HCT116 (cell line): ENCODE data around the gene TLX2. TPM values are rescaled to one million over a fixed set of nuclear protein-coding genes. Genes with fewer than 3 reads are reported as not detected.

ENCODE experiments used
- ATAC-seq: fragments of 200-7000 bp; cut with Tn5 transposase; 2 replicates; pipeline ENCODE4 v1.9.1; 2020; ENCODE audit warnings: mild to moderate bottlenecking, moderate library complexity
- BruUV-seq: library from RNA; stranded (reverse); fragments of 400-500 nt; replicated peaks from 2 replicates; lab custom pipeline; 2021; lab: Mats Ljungman, UMichigan
- CTCF ChIA-PET: fragments of 300-600 bp; sonication (Branson Sonifier 250); formaldehyde crosslinking; loops from one replicate; lab custom pipeline; 2021; ENCODE audit warnings: antibody characterized with exemption; lab: Charles Lee
- POLR2A ChIA-PET: fragments of 300-600, 350-600 bp; sonication (Branson Sonifier 250); formaldehyde crosslinking; loops from one replicate; lab custom pipeline; 2021; ENCODE audit warnings: antibody characterized with exemption; lab: Charles Lee
- RAD21 ChIA-PET, 2 experiments: fragments of 300-600 bp; sonication (Branson Sonifier 250); formaldehyde crosslinking; loops; one replicate each; lab custom pipeline; 2023; ENCODE audit warnings: low total read pairs in 2 of 2; ENCODE audit not compliant: uncharacterized antibody in 2 of 2, unreplicated experiment in 2 of 2, low non-redundant PET in 1 of 2; lab: Charles Lee
- DNase-seq: peaks from one replicate; pipeline ENCODE4 v3.0.0-alpha.2; 2010; ENCODE audit warnings: low read depth, low spot score
- H2AFZ ChIP-seq: fragments of 200-600 bp; shearing (Covaris generic), sonication (generic); 2 replicates; pipeline ENCODE4 v1.6.1; 2017; ENCODE audit warnings: low read depth, mixed run types, mixed read lengths, antibody characterized with exemption, low read length; ENCODE audit not compliant: poor library complexity, severe bottlenecking
- H3K27ac ChIP-seq: 2 replicates; pipeline ENCODE4 v1.5.1; 2012; ENCODE audit warnings: low read depth, low read length
- H3K27me3 ChIP-seq: fragments of 200-600 bp; sonication (generic); 2 replicates; pipeline ENCODE4 v1.6.1; 2016; ENCODE audit warnings: mixed run types, low read length, mixed read lengths; ENCODE audit not compliant: insufficient read depth
- H3K36me3 ChIP-seq, 2 experiments: fragments of 200-500 bp in 1 of 2; fragments of 200-600 bp in 1 of 2; sonication (Bioruptor generic) in 1 of 2; sonication (generic) in 1 of 2; 2 replicates each; pipeline versions ENCODE4 v1.5.1 to v1.6.1; 2014 to 2016; ENCODE audit warnings: low read length in 2 of 2, inconsistent platforms in 1 of 2, mixed read lengths in 1 of 2, mixed run types in 1 of 2; ENCODE audit not compliant: insufficient read depth in 2 of 2, control insufficient read depth in 1 of 2
- H3K4me1 ChIP-seq, 2 experiments: fragments of 200-600 bp in 1 of 2; sonication (generic) in 1 of 2; 2 replicates each; pipeline versions ENCODE4 v1.5.1 to v1.6.1; 2012 to 2017; ENCODE audit warnings: low read length in 2 of 2, inconsistent platforms in 1 of 2, mild to moderate bottlenecking in 1 of 2, mixed read lengths in 1 of 2, mixed run types in 1 of 2, moderate library complexity in 1 of 2; ENCODE audit not compliant: insufficient read depth in 2 of 2, control insufficient read depth in 1 of 2
- H3K4me2 ChIP-seq: fragments of 200-600 bp; sonication (generic); 2 replicates; pipeline ENCODE4 v1.6.1; 2017; ENCODE audit warnings: mixed run types, low read length, mixed read lengths
- H3K4me3 ChIP-seq, 2 experiments: fragments of 200-600 bp in 1 of 2; sonication (generic) in 1 of 2; replicated peaks in 1 of 2; 2 replicates each; pipeline ENCODE4 v1.5.1; 2011 to 2016; ENCODE audit warnings: low read length in 2 of 2, control low read depth in 1 of 2, low read depth in 1 of 2, mild to moderate bottlenecking in 1 of 2, mixed read lengths in 1 of 2, mixed run types in 1 of 2
- H3K79me2 ChIP-seq: fragments of 200-600 bp; sonication (generic); 2 replicates; pipeline ENCODE4 v1.6.1; 2017; ENCODE audit warnings: mild to moderate bottlenecking, mixed run types, low read length, moderate library complexity, mixed read lengths; ENCODE audit not compliant: insufficient read depth
- H3K9ac ChIP-seq: fragments of 200-600 bp; sonication (generic); 2 replicates; pipeline ENCODE4 v1.6.1; 2016; ENCODE audit warnings: low read length, mixed read lengths
- H3K9me2 ChIP-seq: fragments of 200-600 bp; sonication (generic), shearing (Covaris generic); 2 replicates; pipeline ENCODE4 v1.6.1; 2017; ENCODE audit warnings: mixed run types, mild to moderate bottlenecking, moderate library complexity; ENCODE audit not compliant: insufficient read depth
- H3K9me3 ChIP-seq, 2 experiments: fragments of 200-500 bp in 1 of 2; fragments of 200-600 bp in 1 of 2; sonication (Bioruptor generic) in 1 of 2; sonication (generic) in 1 of 2; 2 replicates each; pipeline ENCODE4 v1.6.1; 2014 to 2017; ENCODE audit warnings: low read length in 2 of 2, mixed read lengths in 2 of 2, inconsistent platforms in 1 of 2, low read depth in 1 of 2, mild to moderate bottlenecking in 1 of 2, mixed run types in 1 of 2, moderate library complexity in 1 of 2; ENCODE audit not compliant: control insufficient read depth in 1 of 2, insufficient read depth in 1 of 2
- H4K20me1 ChIP-seq: fragments of 200-600 bp; sonication (generic), shearing (Covaris generic); 2 replicates; pipeline ENCODE4 v1.6.1; 2017; ENCODE audit warnings: mixed run types, mild to moderate bottlenecking, moderate library complexity; ENCODE audit not compliant: insufficient read depth
- CEBPB ChIP-seq: IDR thresholded peaks from 2 replicates; pipeline ENCODE4 v1.6.1; 2012; ENCODE audit warnings: low read depth
- EGR1 ChIP-seq: IDR thresholded peaks from 2 replicates; pipeline ENCODE4 v1.6.1; 2012; ENCODE audit warnings: low read depth
- ELF1 ChIP-seq: IDR thresholded peaks from 2 replicates; pipeline ENCODE4 v1.6.1; 2012; ENCODE audit warnings: low read depth, borderline replicate concordance
- JUND ChIP-seq: IDR thresholded peaks from 2 replicates; pipeline ENCODE4 v1.6.1; 2012
- POLR2AphosphoS5 ChIP-seq: IDR thresholded peaks from 2 replicates; pipeline ENCODE4 v1.6.1; 2011; ENCODE audit warnings: mild to moderate bottlenecking, low read depth, low read length, moderate library complexity
- RAD21 ChIP-seq: IDR thresholded peaks from 2 replicates; pipeline ENCODE4 v1.6.1; 2012; ENCODE audit warnings: low read depth, mild to moderate bottlenecking
- SP1 ChIP-seq: IDR thresholded peaks from 2 replicates; pipeline ENCODE4 v1.6.1; 2012; ENCODE audit warnings: low read depth
- SRF ChIP-seq: IDR thresholded peaks from 2 replicates; pipeline ENCODE4 v1.6.1; 2012; ENCODE audit warnings: low read depth
- TCF7L2 ChIP-seq: IDR thresholded peaks from 2 replicates; pipeline ENCODE4 v1.7.0; 2011; ENCODE audit warnings: borderline replicate concordance, inconsistent platforms; ENCODE audit not compliant: insufficient read depth, insufficient read length; ENCODE audit errors: extremely low read depth
- ZFX ChIP-seq: fragments of 450-650 bp; IDR thresholded peaks from 2 replicates; pipeline ENCODE4 v1.6.1; 2017
- ZNF274 ChIP-seq: fragments of 200-500 bp; sonication (Bioruptor generic); IDR thresholded peaks from 2 replicates; pipeline ENCODE4 v1.6.1; 2014; ENCODE audit warnings: mild to moderate bottlenecking, low read depth, low read length, inconsistent platforms
- intact Hi-C: fragments of 100-400 bp; cut with micrococcal nuclease; formaldehyde crosslinking; loops from 2 replicates; pipeline ENCODE4 v1.10.0; 2022
- total RNA-seq: library from RNA; stranded (reverse); gene quantifications from one replicate; pipeline ENCODE4 v1.2.1, GENCODE V29; 2021; ENCODE audit not compliant: unreplicated experiment
- TF ChIP-seq, protein P1 (sequence below), 3 experiments: fragments of 200-600 bp in 1 of 3; sonication (generic) in 1 of 3; IDR thresholded peaks in 2 of 3; conservative IDR thresholded peaks in 1 of 3; 2 replicates each; pipeline ENCODE4 v1.5.1; 2012 to 2017; ENCODE audit warnings: low read depth in 2 of 3, low read length in 2 of 3, antibody characterized with exemption in 1 of 3, borderline replicate concordance in 1 of 3, control low read depth in 1 of 3, mild to moderate bottlenecking in 1 of 3, mixed read lengths in 1 of 3, mixed run types in 1 of 3, moderate library complexity in 1 of 3; ENCODE audit not compliant: insufficient read depth in 1 of 3
- TF ChIP-seq, protein P2 (sequence below): IDR thresholded peaks from 2 replicates; pipeline ENCODE4 v1.6.1; 2011; ENCODE audit warnings: mild to moderate bottlenecking, low read length, moderate library complexity; ENCODE audit not compliant: insufficient replicate concordance; ENCODE audit errors: extremely low read depth

The TLX2 gene
- total RNA-seq, 1 experiment from 2014 or later: not detected

DNA sequence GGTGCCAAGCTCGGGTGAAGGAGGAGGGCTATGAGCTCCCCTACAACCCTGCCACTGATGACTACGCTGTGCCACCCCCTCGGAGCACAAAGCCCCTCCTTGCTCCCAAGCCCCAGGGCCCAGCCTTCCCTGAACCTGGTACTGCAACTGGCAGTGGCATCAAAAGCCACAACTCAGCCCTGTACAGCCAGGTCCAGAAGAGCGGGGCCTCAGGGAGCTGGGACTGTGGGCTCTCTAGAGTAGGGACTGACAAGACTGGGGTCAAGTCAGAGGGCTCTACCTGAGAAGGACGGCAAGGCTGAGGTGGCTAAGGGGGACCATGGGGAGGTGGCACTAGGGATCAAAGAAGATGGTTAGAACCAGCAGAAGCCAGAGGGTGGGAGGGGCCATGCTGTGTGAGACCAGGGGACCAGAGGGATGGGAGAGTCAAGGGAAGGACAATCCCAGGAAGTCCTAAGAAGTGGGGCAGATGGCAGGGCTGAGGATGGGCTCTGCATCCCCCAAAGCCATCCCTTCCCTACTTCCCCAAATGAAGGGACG lies 42.7 kb downstream of the TLX2 start:
- Histone ChIP-seq H3K9ac (no peak overlapping the region), H3K4me3 (no peak overlapping the region), H3K4me1 (peaks cover 10 to 38% of the 10 kb centered on the region in 2 experiments; a peak in 3 of 4 replicates), H3K36me3 (peaks cover 7 to 9% of the 10 kb centered on the region in 2 experiments; a peak in 3 of 4 replicates), H4K20me1 (no peaks in the 10 kb centered on the region), H3K79me2 (peaks cover 8% of the 10 kb centered on the region; the same call in 1 of the 2 replicates), H3K9me3 (no peaks in the 10 kb centered on the region), H3K4me2 (no peak overlapping the region), H2AFZ (no peak overlapping the region), H3K9me2 (no peaks in the 10 kb centered on the region), H3K27me3 (no peaks in the 10 kb centered on the region), H3K27ac (no peak overlapping the region)
- DNase-seq (no peak), ATAC-seq (no peak)
- no TSS peak for BruUV-seq
- ChIA-PET POLR2A (no interaction called here), RAD21 (no interaction called here), CTCF (no interaction called here)
- TF ChIP-seq EGR1 (no peak), JUND (no peak)
- TF ChIP-seq, protein P1, sequence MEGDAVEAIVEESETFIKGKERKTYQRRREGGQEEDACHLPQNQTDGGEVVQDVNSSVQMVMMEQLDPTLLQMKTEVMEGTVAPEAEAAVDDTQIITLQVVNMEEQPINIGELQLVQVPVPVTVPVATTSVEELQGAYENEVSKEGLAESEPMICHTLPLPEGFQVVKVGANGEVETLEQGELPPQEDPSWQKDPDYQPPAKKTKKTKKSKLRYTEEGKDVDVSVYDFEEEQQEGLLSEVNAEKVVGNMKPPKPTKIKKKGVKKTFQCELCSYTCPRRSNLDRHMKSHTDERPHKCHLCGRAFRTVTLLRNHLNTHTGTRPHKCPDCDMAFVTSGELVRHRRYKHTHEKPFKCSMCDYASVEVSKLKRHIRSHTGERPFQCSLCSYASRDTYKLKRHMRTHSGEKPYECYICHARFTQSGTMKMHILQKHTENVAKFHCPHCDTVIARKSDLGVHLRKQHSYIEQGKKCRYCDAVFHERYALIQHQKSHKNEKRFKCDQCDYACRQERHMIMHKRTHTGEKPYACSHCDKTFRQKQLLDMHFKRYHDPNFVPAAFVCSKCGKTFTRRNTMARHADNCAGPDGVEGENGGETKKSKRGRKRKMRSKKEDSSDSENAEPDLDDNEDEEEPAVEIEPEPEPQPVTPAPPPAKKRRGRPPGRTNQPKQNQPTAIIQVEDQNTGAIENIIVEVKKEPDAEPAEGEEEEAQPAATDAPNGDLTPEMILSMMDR (IDR thresholded peaks at IDR 0.05 in 2 of 3, conservative IDR thresholded peaks at IDR 0.05 in 1 of 3; ENCODE audit: borderline replicate concordance in 1 of 3, insufficient read depth in 1 of 3, low read depth in 2 of 3, low read length in 2 of 3): no peak
- intact Hi-C loops: no loop called here

DNA sequence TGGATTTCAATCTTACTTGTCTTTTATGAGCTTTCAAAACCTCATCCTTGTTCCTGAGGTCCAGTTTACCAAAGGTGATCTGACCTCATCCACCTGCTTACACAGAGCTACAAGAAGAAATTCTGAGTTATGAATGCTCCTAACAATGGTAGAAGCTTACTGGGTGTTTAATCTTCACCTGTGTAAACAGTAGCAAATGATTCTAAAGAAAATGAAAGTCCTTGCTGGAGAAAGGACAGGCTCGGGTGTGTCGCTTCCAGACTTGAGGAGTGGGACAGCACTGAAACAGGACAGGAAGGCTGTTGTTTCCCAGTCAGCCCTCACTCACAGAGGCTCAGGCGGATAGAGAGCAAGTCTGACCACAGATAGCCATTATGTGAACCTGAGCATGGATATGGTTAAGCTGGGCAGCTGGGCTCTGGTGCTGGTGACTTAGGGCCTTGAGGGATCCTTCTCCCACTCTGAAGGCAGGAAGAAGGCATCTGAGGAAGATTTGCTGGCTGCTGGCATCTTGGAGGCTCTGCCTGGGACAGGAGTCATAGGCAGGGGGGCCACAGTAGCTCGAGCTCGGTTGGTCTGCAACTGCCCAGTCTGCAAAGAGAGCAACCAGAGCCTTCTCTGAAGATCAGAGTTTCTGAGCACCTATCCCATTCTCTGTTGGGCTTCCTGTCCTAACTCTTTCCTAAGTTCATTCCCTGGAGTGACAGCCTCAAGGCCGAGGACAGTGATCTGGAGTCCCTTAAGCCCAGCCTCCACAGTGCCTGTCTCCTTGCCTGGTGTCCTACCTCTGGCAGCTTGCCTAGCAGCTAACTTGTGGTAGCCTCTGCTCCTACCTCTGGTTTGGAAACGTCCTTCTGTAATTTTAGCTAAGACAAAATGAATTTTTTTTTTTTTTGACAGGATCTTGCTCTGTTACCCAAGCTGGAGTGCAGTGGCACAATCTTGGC lies 44.3 kb downstream of the TLX2 start:
- no peak overlapping the region for H3K9ac ChIP-seq
- TF ChIP-seq TCF7L2 (no peak), ELF1 (no peak), POLR2AphosphoS5 (no peak), RAD21 (no peak), ZNF274 (no peak), SRF (no peak), EGR1 (no peak), CEBPB (no peak), SP1 (no peak), ZFX (no peak)
- TF ChIP-seq, protein P2, sequence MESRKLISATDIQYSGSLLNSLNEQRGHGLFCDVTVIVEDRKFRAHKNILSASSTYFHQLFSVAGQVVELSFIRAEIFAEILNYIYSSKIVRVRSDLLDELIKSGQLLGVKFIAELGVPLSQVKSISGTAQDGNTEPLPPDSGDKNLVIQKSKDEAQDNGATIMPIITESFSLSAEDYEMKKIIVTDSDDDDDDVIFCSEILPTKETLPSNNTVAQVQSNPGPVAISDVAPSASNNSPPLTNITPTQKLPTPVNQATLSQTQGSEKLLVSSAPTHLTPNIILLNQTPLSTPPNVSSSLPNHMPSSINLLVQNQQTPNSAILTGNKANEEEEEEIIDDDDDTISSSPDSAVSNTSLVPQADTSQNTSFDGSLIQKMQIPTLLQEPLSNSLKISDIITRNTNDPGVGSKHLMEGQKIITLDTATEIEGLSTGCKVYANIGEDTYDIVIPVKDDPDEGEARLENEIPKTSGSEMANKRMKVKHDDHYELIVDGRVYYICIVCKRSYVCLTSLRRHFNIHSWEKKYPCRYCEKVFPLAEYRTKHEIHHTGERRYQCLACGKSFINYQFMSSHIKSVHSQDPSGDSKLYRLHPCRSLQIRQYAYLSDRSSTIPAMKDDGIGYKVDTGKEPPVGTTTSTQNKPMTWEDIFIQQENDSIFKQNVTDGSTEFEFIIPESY: no peak
- H3K4me3 ChIP-seq: no peak overlapping the region
- no peak overlapping the region for H3K4me2 ChIP-seq
- H3K9me3 ChIP-seq: no peaks in the 10 kb centered on the region
- intact Hi-C loops: no loop called here
- BruUV-seq: no TSS peak
- ChIA-PET CTCF (no interaction called here), POLR2A (interaction anchor here (1.9 kb wide), 1 partner anchor 8 kb away, joined by 5 read pairs; no protein-coding TSS in a partner anchor), RAD21 (no interaction called here)
- H3K79me2 ChIP-seq: peaks cover 8% of the 10 kb centered on the region; the same call in 1 of the 2 replicates
- ATAC-seq: no peak
- DNase-seq: no peak
- H3K27ac ChIP-seq: no peak overlapping the region
- H3K9me2 ChIP-seq: no peaks in the 10 kb centered on the region
- no peaks in the 10 kb centered on the region for H3K27me3 ChIP-seq
- no peaks in the 10 kb centered on the region for H4K20me1 ChIP-seq
- peaks cover 5 to 38% of the 10 kb centered on the region in 2 experiments; a peak in 3 of 4 replicates for H3K4me1 ChIP-seq
- H3K36me3 ChIP-seq: peaks cover 7 to 9% of the 10 kb centered on the region in 2 experiments; a peak in 3 of 4 replicates
- H2AFZ ChIP-seq: no peak overlapping the region
